WTC11 (cell line): ENCODE measurements around the gene ELMO1. TPM values are rescaled to one million over a fixed set of nuclear protein-coding genes. Genes with fewer than 3 reads are reported as not detected.

Experiments
- ATAC-seq: fragments of 200-7000 bp; cut with Tn5 transposase; 2 replicates; pipeline ENCODE4 v1.10.0; 2021; ENCODE audit warnings: mild to moderate bottlenecking, moderate library complexity
- CTCF ChIA-PET: fragments of 300-600 bp; sonication (Branson Sonifier 250); formaldehyde crosslinking; loops from one replicate; lab custom pipeline; 2021; ENCODE audit warnings: antibody characterized with exemption; lab: Charles Lee
- POLR2A ChIA-PET: fragments of 350-600 bp; sonication (Branson Sonifier 250); formaldehyde crosslinking; loops from one replicate; lab custom pipeline; 2021; ENCODE audit warnings: antibody characterized with exemption; lab: Charles Lee
- DNase-seq: peaks from one replicate; pipeline ENCODE4 v3.0.0; 2021; ENCODE audit warnings: low spot score
- H3K27ac Mint-ChIP-seq: 2 replicates; pipeline ENCODE4 v1.8.0; 2021; ENCODE audit warnings: mixed read lengths
- H3K27me3 Mint-ChIP-seq: 2 replicates; pipeline ENCODE4 v1.8.0; 2021; ENCODE audit warnings: low read depth, mild to moderate bottlenecking, moderate library complexity, mixed read lengths
- H3K36me3 Mint-ChIP-seq: 2 replicates; pipeline ENCODE4 v1.8.0; 2021; ENCODE audit warnings: mixed read lengths
- H3K4me1 Mint-ChIP-seq: 2 replicates; pipeline ENCODE4 v1.8.0; 2022; ENCODE audit warnings: mixed read lengths
- H3K4me3 Mint-ChIP-seq: 2 replicates; pipeline ENCODE4 v1.8.0; 2021; ENCODE audit warnings: mild to moderate bottlenecking, moderate library complexity, mixed read lengths
- H3K9me3 Mint-ChIP-seq: 2 replicates; pipeline ENCODE4 v1.8.0; 2021; ENCODE audit warnings: mixed read lengths
- ATF1 ChIP-seq: sonication (generic); formaldehyde crosslinking; IDR thresholded peaks from 2 replicates; pipeline ENCODE4 v1.8.1; 2023; ENCODE audit warnings: mild to moderate bottlenecking, moderate library complexity, missing genetic modification reagents
- ATF3 ChIP-seq: sonication (generic); formaldehyde crosslinking; conservative IDR thresholded peaks from 2 replicates; pipeline ENCODE4 v1.8.1; 2022; ENCODE audit warnings: mild to moderate bottlenecking, missing genetic modification reagents
- CREM ChIP-seq: sonication (generic); formaldehyde crosslinking; IDR thresholded peaks from 2 replicates; pipeline ENCODE4 v1.8.1; 2022; ENCODE audit warnings: mild to moderate bottlenecking, missing genetic modification reagents, moderate library complexity
- ESRRA ChIP-seq: sonication (generic); formaldehyde crosslinking; IDR thresholded peaks from 2 replicates; pipeline ENCODE4 v1.8.1; 2022; ENCODE audit warnings: mild to moderate bottlenecking, missing genetic modification reagents, borderline replicate concordance
- ETV6 ChIP-seq: sonication (generic); formaldehyde crosslinking; IDR thresholded peaks from 2 replicates; pipeline ENCODE4 v1.8.1; 2022; ENCODE audit warnings: mild to moderate bottlenecking, missing genetic modification reagents
- FOXJ3 ChIP-seq: sonication (generic); formaldehyde crosslinking; IDR thresholded peaks from 2 replicates; pipeline ENCODE4 v1.9.0; 2021; ENCODE audit warnings: missing genetic modification reagents, mild to moderate bottlenecking, borderline replicate concordance
- FOXP4 ChIP-seq: sonication (generic); formaldehyde crosslinking; IDR thresholded peaks from 2 replicates; pipeline ENCODE4 v1.8.0; 2022; ENCODE audit warnings: mild to moderate bottlenecking, missing genetic modification reagents
- GRHL2 ChIP-seq: fragments of 250-450 bp; sonication (Bioruptor Pico); IDR thresholded peaks from 2 replicates; pipeline ENCODE4 v1.8.0; 2022; ENCODE audit warnings: mild to moderate bottlenecking, moderate library complexity; ENCODE audit not compliant: insufficient replicate concordance, severe bottlenecking
- NFATC4 ChIP-seq: fragments of 250-450 bp; sonication (Bioruptor Pico); IDR thresholded peaks from 2 replicates; pipeline ENCODE4 v1.9.0; 2021; ENCODE audit warnings: mild to moderate bottlenecking
- PREB ChIP-seq: sonication (generic); formaldehyde crosslinking; IDR thresholded peaks from 2 replicates; pipeline ENCODE4 v1.8.1; 2022; ENCODE audit warnings: mild to moderate bottlenecking, missing genetic modification reagents, moderate library complexity, borderline replicate concordance
- SMAD3 ChIP-seq: sonication (generic); formaldehyde crosslinking; IDR thresholded peaks from 2 replicates; pipeline ENCODE4 v1.8.0; 2022; ENCODE audit warnings: missing genetic modification reagents, mild to moderate bottlenecking, borderline replicate concordance
- TEAD1 ChIP-seq: sonication (generic); formaldehyde crosslinking; IDR thresholded peaks from 2 replicates; pipeline ENCODE4 v1.8.0; 2022; ENCODE audit warnings: mild to moderate bottlenecking, missing genetic modification reagents
- ZNF263 ChIP-seq: sonication (generic); formaldehyde crosslinking; IDR thresholded peaks from 2 replicates; pipeline ENCODE4 v1.8.1; 2022; ENCODE audit warnings: low read depth, mild to moderate bottlenecking, moderate library complexity, missing genetic modification reagents
- ZNF532 ChIP-seq: fragments of 250-450 bp; sonication (Bioruptor Pico); IDR thresholded peaks from 2 replicates; pipeline ENCODE4 v1.9.0; 2021; ENCODE audit warnings: mild to moderate bottlenecking, borderline replicate concordance
- ZNF671 ChIP-seq: fragments of 250-450 bp; sonication (Bioruptor Pico); IDR thresholded peaks from 2 replicates; pipeline ENCODE4 v1.8.0; 2021; ENCODE audit warnings: mild to moderate bottlenecking
- total RNA-seq: library from RNA; stranded (reverse); gene quantifications from 3 replicates; pipeline ENCODE4 v1.2.3, GENCODE V29; 2021
- TF ChIP-seq, protein P1 (sequence below): sonication (generic); formaldehyde crosslinking; IDR thresholded peaks from 2 replicates; pipeline ENCODE4 v1.8.0; 2023; ENCODE audit warnings: missing genetic modification reagents, mild to moderate bottlenecking, borderline replicate concordance
- TF ChIP-seq, protein P2 (sequence below): fragments of 250-450 bp; sonication (Bioruptor Pico); IDR thresholded peaks from 2 replicates; pipeline ENCODE4 v1.9.0; 2021; ENCODE audit warnings: mild to moderate bottlenecking

ELMO1 gene
- total RNA-seq, 1 experiment from 2014 or later: 19.4 TPM

GRCh38 chr7:37462138-37462537 lies 13.5 kb upstream of the ELMO1 start:
- DNase-seq (no peak), ATAC-seq (no peak)
- no peak overlapping the region for H3K27ac Mint-ChIP-seq
- H3K4me1 Mint-ChIP-seq: no peaks in the 10 kb centered on the region
- TF ChIP-seq FOXP4 (no peak), ZNF671 (CRISPR knock-in tag) (no peak), CREM (CRISPR knock-in tag) (no peak), ATF3 (no peak), TEAD1 (CRISPR knock-in tag) (no peak), ZNF532 (CRISPR knock-in tag) (no peak), ZNF263 (CRISPR knock-in tag) (no peak), GRHL2 (CRISPR knock-in tag) (no peak), PREB (CRISPR knock-in tag) (no peak), ATF1 (CRISPR knock-in tag) (no peak), ETV6 (CRISPR knock-in tag) (no peak), SMAD3 (CRISPR knock-in tag) (no peak), ESRRA (CRISPR knock-in tag) (no peak), NFATC4 (no peak), FOXJ3 (CRISPR knock-in tag) (no peak)
- TF ChIP-seq, protein P1, sequence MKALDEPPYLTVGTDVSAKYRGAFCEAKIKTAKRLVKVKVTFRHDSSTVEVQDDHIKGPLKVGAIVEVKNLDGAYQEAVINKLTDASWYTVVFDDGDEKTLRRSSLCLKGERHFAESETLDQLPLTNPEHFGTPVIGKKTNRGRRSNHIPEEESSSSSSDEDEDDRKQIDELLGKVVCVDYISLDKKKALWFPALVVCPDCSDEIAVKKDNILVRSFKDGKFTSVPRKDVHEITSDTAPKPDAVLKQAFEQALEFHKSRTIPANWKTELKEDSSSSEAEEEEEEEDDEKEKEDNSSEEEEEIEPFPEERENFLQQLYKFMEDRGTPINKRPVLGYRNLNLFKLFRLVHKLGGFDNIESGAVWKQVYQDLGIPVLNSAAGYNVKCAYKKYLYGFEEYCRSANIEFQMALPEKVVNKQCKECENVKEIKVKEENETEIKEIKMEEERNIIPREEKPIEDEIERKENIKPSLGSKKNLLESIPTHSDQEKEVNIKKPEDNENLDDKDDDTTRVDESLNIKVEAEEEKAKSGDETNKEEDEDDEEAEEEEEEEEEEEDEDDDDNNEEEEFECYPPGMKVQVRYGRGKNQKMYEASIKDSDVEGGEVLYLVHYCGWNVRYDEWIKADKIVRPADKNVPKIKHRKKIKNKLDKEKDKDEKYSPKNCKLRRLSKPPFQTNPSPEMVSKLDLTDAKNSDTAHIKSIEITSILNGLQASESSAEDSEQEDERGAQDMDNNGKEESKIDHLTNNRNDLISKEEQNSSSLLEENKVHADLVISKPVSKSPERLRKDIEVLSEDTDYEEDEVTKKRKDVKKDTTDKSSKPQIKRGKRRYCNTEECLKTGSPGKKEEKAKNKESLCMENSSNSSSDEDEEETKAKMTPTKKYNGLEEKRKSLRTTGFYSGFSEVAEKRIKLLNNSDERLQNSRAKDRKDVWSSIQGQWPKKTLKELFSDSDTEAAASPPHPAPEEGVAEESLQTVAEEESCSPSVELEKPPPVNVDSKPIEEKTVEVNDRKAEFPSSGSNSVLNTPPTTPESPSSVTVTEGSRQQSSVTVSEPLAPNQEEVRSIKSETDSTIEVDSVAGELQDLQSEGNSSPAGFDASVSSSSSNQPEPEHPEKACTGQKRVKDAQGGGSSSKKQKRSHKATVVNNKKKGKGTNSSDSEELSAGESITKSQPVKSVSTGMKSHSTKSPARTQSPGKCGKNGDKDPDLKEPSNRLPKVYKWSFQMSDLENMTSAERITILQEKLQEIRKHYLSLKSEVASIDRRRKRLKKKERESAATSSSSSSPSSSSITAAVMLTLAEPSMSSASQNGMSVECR (CRISPR knock-in tag): no peak
- TF ChIP-seq, protein P2, sequence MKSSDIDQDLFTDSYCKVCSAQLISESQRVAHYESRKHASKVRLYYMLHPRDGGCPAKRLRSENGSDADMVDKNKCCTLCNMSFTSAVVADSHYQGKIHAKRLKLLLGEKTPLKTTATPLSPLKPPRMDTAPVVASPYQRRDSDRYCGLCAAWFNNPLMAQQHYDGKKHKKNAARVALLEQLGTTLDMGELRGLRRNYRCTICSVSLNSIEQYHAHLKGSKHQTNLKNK (CRISPR knock-in tag): no peak
- TF ChIP-seq, all 79 proteins: peak for 0
- ChIA-PET POLR2A (no interaction called here), CTCF (no interaction called here)
- H3K36me3 Mint-ChIP-seq: 0 out of 2 replicates have a peak, but pooled peaks cover 3% of the 10 kb centered on the region
- peaks cover 4% of the 10 kb centered on the region for H3K9me3 Mint-ChIP-seq
- H3K27me3 Mint-ChIP-seq: no peaks in the 10 kb centered on the region
- no peak overlapping the region for H3K4me3 Mint-ChIP-seq
